SIG-M5 treated with dmso at 0.1 percent for 504 hours (cell line): ENCODE measurements around the gene RC3H2.
"Not testable (repeated sequence)": the region's sequence is repeated elsewhere in the genome, so short reads cannot be mapped to it uniquely, and the experiment has no call there.

ENCODE experiments used
- DNase-seq: peaks from one replicate; lab custom pipeline; 2025; ENCODE audit not compliant: unreplicated experiment; lab: John Stamatoyannopoulos, UW

Gene RC3H2

GRCh38 chr9:122929796-122930354 lies 24.7 kb upstream of the RC3H2 start:
- DNase-seq: no peak

- no peak for DNase-seq
Observed at GRCh38 chr9:122923947-122924346, 18.8 kb upstream of the RC3H2 start.

GRCh38 chr9:122922713-122923112 lies 17.6 kb upstream of the RC3H2 start:
- DNase-seq: no peak

- DNase-seq: no peak
Observed at GRCh38 chr9:122918310-122918709, 13.2 kb upstream of the RC3H2 start.

DNA sequence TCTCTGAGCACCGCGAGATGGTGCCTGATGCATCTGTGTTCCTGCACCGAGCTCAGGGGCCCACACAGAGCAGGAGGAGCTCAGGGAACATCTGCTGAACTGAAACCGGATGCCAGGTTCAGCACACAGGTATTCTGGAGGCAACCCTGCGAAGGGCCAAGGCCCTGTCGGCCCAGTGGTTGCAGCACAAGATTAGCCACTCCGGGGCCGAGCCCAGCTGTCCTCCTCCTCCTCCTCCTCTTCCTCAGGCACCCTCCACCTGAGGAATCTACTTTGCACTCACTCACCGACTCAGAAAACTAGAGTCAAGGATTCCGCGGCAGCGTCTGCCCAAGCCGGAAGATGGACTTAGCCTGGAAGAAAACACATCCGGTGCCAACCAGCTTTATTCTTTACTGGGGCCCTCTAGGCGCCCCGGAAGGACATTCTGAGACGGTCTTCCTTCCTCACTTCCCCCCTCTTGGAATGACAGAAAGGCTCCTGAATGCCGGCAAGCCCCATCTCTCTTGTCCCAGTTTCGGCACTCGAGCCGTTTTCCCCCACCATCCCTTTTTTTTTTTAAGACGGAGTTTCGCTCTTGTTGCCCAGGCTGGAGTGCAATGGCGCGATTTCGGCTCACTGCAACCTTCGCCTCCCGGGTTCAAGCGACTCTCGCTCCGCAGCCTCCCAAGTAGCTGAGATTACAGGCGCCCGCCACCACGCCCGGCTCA lies 8.0 kb upstream of the RC3H2 start, which contains the start of gene ZBTB6:
Gene ZBTB6, minus strand, starts transcription at position 360 of the 710 bp plus-strand sequence. CDS start 1,251 bp downstream, outside the sequence.
- peak; percentile 86 for DNase-seq

DNA sequence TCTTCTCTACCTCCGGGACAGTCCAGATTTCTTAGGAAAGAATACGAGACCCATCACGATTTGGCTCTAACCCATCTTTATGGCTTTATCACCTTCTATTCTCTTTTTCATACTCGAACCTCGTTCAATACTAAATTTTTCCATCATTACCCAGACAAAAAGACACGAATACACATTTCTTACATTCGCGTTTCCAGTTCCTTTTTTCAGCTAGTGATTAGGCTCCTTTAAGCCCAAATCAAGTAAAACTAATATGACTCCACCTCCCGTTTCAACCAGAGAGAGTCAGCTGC lies 7.5 kb upstream of the RC3H2 start:
- no peak for DNase-seq

- DNase-seq: not testable (repeated sequence)
Observed at GRCh38 chr9:122906122-122906521, 963 bp upstream of the RC3H2 start.

GRCh38 chr9:122904466-122904822 lies 715 bp downstream of the RC3H2 start:
- DNase-seq: no peak

GRCh38 chr9:122900791-122901190 lies 4.4 kb downstream of the RC3H2 start:
- no peak for DNase-seq

- DNase-seq: no peak
Observed at GRCh38 chr9:122897969-122898368, 7.2 kb downstream of the RC3H2 start.

DNA sequence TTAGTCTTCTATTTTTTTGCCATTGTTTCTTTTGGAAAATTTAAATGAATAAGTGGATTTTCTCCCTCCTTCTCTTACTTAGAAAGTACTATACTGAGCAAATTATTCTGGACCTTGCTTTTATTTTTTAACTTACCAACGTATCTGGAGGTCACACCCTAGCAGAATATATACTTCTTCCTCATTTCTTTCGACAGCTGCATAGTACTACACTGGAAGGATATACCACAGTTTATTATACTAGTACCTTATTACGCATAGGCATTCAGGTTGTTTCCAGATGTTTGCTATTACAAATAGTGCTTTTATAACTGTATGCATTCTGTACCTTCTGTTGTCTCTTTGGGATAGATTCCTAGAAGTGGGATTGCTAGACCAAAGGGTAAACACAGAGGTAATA lies 16.7 kb downstream of the RC3H2 start:
- DNase-seq: no peak

- no peak for DNase-seq
Observed at GRCh38 chr9:122883125-122883524, 22.0 kb downstream of the RC3H2 start.

GRCh38 chr9:122879443-122879842 lies 25.7 kb downstream of the RC3H2 start:
- DNase-seq: no peak

DNA sequence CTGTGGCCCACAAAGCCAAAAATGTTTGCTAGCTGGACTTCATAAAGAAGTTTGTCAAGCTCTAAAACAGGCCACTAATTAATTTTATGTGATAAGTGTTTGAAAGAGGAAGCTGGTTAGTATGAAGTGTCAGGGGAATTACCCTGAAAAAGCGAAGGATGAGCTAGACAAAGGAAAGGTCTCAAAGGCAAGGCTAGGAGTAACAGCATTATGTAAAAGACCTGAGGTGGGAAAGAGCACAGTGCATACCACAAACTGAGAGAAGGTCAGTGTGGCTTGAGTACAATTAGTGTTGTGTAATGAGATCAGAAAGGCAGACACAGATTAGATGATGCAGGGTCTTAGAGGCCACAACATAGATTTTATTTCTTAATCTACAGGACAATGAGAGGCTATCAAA lies 29.6 kb downstream of the RC3H2 start:
- DNase-seq: no peak

DNA sequence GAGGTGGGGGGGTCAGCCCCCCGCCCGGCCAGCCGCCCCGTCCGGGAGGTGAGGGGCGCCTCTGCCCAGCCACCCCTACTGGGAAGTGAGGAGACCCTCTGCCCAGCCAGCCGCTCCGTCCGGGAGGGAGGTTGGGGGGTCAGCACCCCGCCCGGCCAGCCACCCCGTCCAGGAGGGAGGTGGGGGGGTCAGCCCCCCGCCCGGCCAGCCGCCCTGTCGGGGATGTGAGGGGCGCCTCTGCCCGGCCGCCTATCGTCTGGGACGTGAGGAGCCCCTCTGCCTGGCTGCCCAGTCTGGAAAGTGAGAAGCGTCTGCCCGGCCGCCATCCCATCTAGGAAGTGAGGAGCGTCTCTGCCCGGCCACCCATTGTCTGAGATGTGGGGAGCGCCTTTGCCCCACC lies 37.9 kb downstream of the RC3H2 start:
- not testable (repeated sequence) for DNase-seq

DNA sequence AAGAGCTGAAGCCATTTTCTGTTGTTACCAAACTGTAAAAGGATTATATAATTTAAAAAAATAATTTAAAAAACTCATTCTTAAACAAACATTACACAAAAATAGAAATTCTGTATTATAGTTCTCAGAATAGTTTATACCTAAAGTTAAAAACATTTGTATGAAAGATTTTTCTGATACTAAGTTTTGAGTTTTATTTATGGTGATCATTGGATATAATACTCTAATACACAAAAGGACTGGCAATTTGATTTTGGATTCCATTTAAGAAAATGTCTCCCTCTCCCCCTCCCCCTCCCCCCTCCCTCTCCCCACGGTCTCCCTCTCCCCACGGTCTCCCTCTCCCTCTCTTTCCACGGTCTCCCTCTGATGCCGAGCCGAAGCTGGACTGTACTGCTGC lies 39.1 kb downstream of the RC3H2 start:
- DNase-seq: no peak

GRCh38 chr9:122865300-122865699 lies 39.9 kb downstream of the RC3H2 start:
- DNase-seq: no peak

- no peak for DNase-seq
Observed at GRCh38 chr9:122863407-122863806, 41.8 kb downstream of the RC3H2 start.

GRCh38 chr9:122860319-122861142 lies 44.6 kb downstream of the RC3H2 start:
- DNase-seq: no peak

GRCh38 chr9:122857815-122858214 lies 47.3 kb downstream of the RC3H2 start:
- no peak for DNase-seq

GRCh38 chr9:122852085-122852786 lies 52.9 kb downstream of the RC3H2 start:
- DNase-seq: not testable (repeated sequence)
